ENCODE measurements around the gene CDH23. TPM values are rescaled to one million over a fixed set of nuclear protein-coding genes. Genes with fewer than 3 reads are reported as not detected.

The CDH23 gene
- total and polyA plus RNA-seq, 2 experiments from 2014 or later: 0.30 to 1.5 TPM

DNA sequence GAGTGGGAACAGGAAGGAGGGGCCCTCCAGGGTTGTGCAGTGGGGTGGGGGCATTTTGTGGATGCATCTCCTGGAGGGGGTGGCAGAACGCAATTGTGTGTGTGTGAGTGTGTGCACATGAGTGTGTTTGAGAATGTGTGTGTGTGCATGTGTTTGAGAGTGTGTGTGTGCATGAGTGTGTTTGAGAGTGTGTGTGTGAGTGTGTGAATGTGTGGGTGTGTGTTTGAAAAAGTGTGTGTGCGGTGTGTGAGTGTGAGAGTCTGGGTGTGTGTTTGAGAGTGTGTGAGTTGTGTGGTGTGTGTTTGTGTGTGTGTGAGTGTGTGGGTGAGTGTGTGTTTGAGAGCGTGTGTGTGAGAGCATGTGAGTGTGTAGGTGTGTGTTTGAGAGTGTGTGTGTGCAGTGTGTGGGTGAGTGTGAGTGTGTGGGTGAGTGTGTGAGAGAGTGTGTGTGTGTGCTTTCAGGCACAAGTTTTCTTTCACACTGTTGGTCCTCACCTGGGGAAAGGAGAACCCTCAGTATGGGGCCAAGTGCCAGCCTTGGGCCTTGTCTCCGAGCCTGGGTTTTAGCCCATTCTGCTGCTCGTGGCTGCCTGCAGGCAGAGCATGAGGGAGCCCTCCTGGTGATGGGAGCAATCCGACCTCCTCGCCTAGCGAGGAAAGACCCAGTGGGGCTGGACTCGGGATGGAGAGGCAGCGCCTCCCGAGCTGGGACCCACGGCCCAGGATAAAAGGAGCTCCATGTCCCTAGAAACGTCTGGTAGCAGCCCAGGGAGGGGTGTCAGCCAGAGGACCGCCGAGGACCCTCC lies 35.6 kb downstream of the CDH23 start:
- H3K4me1 ChIP-seq (ENCODE audit: insufficient read depth): no peaks in the 10 kb centered on the region
- DNase-seq (ENCODE audit: low spot score): no peak
- no peaks in the 10 kb centered on the region for H3K9me3 ChIP-seq (ENCODE audit: low read depth)
- H3K4me3 ChIP-seq: no peak overlapping the region
- H3K27ac ChIP-seq: no peak overlapping the region
- 84% methylated on average over 14 of the region's 15 CpGs for WGBS (ENCODE audit: low lambda C conversion rate, missing lambda C conversion rate)
- H3K9me2 ChIP-seq (replicated peaks; ENCODE audit: insufficient read depth): no peaks in the 10 kb centered on the region
- H3K79me2 ChIP-seq: no peaks in the 10 kb centered on the region
- no peaks in the 10 kb centered on the region for H3K36me3 ChIP-seq (replicated peaks; ENCODE audit: insufficient read depth, low read depth)
- no peak for TF ChIP-seq EZH2phosphoT487 (IDR thresholded peaks at IDR 0.05; ENCODE audit: low read depth, severe bottlenecking, unreplicated experiment)
- TF ChIP-seq, protein P1, sequence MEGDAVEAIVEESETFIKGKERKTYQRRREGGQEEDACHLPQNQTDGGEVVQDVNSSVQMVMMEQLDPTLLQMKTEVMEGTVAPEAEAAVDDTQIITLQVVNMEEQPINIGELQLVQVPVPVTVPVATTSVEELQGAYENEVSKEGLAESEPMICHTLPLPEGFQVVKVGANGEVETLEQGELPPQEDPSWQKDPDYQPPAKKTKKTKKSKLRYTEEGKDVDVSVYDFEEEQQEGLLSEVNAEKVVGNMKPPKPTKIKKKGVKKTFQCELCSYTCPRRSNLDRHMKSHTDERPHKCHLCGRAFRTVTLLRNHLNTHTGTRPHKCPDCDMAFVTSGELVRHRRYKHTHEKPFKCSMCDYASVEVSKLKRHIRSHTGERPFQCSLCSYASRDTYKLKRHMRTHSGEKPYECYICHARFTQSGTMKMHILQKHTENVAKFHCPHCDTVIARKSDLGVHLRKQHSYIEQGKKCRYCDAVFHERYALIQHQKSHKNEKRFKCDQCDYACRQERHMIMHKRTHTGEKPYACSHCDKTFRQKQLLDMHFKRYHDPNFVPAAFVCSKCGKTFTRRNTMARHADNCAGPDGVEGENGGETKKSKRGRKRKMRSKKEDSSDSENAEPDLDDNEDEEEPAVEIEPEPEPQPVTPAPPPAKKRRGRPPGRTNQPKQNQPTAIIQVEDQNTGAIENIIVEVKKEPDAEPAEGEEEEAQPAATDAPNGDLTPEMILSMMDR (IDR thresholded peaks at IDR 0.05; ENCODE audit: poor library complexity): no peak
- TF ChIP-seq EZH2 (IDR thresholded peaks at IDR 0.05; ENCODE audit: borderline replicate concordance): no peak
- H3K4me2 ChIP-seq: no peak overlapping the region
- no peaks in the 10 kb centered on the region for H4K20me1 ChIP-seq (ENCODE audit: insufficient read depth, poor library complexity, severe bottlenecking)
- no peak overlapping the region for H2AFZ ChIP-seq
- no peaks in the 10 kb centered on the region for H3K27me3 ChIP-seq

GRCh38 chr10:71432956-71433767 lies 36.4 kb downstream of the CDH23 start:
- Histone ChIP-seq H3K4me1 (ENCODE audit: insufficient read depth) (no peaks in the 10 kb centered on the region), H3K79me2 (no peaks in the 10 kb centered on the region), H3K27ac (no peak overlapping the region), H2AFZ (no peak overlapping the region), H3K4me2 (no peak overlapping the region), H4K20me1 (ENCODE audit: insufficient read depth, poor library complexity, severe bottlenecking) (no peaks in the 10 kb centered on the region), H3K36me3 (replicated peaks; ENCODE audit: insufficient read depth, low read depth) (no peaks in the 10 kb centered on the region), H3K9me2 (replicated peaks; ENCODE audit: insufficient read depth) (no peaks in the 10 kb centered on the region), H3K4me3 (no peak overlapping the region), H3K27me3 (no peaks in the 10 kb centered on the region), H3K9me3 (ENCODE audit: low read depth) (no peaks in the 10 kb centered on the region)
- no peak for DNase-seq (ENCODE audit: low spot score)
- TF ChIP-seq EZH2phosphoT487 (IDR thresholded peaks at IDR 0.05; ENCODE audit: low read depth, severe bottlenecking, unreplicated experiment) (no peak), EZH2 (IDR thresholded peaks at IDR 0.05; ENCODE audit: borderline replicate concordance) (no peak)
- TF ChIP-seq, protein P1 (IDR thresholded peaks at IDR 0.05; ENCODE audit: poor library complexity): no peak
- WGBS (ENCODE audit: low lambda C conversion rate, missing lambda C conversion rate): 84% methylated on average over 11 of the region's 11 CpGs

GRCh38 chr10:71433768-71434744 lies 37.3 kb downstream of the CDH23 start:
- no peaks in the 10 kb centered on the region for H3K27me3 ChIP-seq
- H3K27ac ChIP-seq: no peak overlapping the region
- TF ChIP-seq, protein P1 (IDR thresholded peaks at IDR 0.05; ENCODE audit: poor library complexity): no peak
- TF ChIP-seq EZH2 (IDR thresholded peaks at IDR 0.05; ENCODE audit: borderline replicate concordance) (no peak), EZH2phosphoT487 (IDR thresholded peaks at IDR 0.05; ENCODE audit: low read depth, severe bottlenecking, unreplicated experiment) (no peak)
- no peak overlapping the region for H2AFZ ChIP-seq
- H3K4me3 ChIP-seq: no peak overlapping the region
- no peaks in the 10 kb centered on the region for H3K9me2 ChIP-seq (replicated peaks; ENCODE audit: insufficient read depth)
- H3K4me1 ChIP-seq (ENCODE audit: insufficient read depth): no peaks in the 10 kb centered on the region
- H3K4me2 ChIP-seq: no peak overlapping the region
- WGBS (ENCODE audit: low lambda C conversion rate, missing lambda C conversion rate): 91% methylated on average over 10 of the region's 10 CpGs
- no peaks in the 10 kb centered on the region for H3K9me3 ChIP-seq (ENCODE audit: low read depth)
- DNase-seq (ENCODE audit: low spot score): no peak
- no peaks in the 10 kb centered on the region for H4K20me1 ChIP-seq (ENCODE audit: insufficient read depth, poor library complexity, severe bottlenecking)
- H3K79me2 ChIP-seq: no peaks in the 10 kb centered on the region
- no peaks in the 10 kb centered on the region for H3K36me3 ChIP-seq (replicated peaks; ENCODE audit: insufficient read depth, low read depth)
